Hepatic stellate cell (primary cell): ENCODE data around the gene ARVCF.

Experiments used
- DNase-seq: peaks from one replicate; pipeline ENCODE4 v3.0.0; 2011; ENCODE audit warnings: low spot score

Gene ARVCF

DNA sequence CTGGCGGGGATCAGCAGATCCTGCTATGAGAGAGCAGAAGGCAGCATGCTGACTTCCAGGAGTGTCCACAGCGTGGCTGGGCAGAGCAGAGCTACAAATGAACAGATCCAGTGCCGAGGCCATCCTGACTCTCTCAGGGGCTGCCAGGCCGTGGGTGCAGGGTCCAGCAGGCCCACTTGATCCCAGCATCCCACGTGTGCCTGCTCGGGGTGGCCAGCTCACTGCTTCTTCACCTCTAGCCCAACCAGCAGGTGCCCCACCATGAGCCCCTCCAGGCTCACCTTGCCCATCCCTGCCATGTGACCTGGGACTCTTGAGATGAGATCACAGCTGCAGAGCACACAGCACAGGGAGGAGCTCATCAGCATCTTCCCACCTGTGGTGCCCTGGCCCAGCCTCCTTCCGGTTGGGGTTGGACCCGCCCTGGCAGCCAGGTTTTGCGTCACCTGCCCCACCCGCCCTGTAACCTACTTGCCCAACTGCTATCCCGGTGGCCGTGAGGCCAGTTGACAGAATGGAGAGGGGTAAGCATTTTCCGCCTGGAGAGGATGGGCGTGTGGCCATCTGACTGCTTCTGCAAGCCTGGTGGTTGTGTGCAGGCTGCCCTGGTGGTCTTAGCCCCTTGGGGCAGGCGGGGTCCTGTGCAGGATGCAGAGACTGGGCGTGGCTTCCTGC, 15.2 kb upstream of the ARVCF start:
- DNase-seq, result no peak

DNA sequence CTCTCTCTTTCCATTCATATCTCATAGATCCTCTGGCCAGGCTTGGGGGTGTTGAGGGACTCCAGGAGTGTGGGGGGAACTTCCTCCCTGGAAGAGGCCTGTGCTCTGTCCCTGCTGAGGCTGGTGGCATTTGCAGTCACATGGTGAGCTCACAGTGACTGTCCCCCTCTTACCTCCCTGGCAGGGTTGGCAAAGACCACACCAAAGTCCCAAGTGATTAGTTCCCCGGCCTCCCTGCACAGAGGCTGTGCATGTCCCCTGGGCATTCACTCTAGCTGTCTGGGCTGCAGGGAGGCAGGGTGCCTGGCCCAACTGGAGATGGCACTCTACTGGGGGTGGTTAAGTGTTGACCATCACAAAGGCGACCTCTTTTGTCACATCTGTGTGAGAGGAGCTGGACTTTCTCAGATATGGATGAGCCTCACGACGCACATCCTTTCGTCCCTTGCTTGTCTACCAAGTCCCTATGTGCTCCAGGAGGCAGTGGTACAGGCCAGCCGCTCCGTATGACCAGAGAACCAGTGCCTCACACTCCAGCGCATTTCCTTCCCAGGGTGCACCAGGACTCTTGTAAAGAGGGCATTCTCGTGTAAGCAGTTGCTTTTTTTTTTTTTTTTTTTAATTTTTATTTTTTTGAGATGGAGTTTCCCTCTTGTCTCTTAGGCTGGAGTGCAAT, 13.1 kb upstream of the ARVCF start:
- DNase-seq, result no peak

DNA sequence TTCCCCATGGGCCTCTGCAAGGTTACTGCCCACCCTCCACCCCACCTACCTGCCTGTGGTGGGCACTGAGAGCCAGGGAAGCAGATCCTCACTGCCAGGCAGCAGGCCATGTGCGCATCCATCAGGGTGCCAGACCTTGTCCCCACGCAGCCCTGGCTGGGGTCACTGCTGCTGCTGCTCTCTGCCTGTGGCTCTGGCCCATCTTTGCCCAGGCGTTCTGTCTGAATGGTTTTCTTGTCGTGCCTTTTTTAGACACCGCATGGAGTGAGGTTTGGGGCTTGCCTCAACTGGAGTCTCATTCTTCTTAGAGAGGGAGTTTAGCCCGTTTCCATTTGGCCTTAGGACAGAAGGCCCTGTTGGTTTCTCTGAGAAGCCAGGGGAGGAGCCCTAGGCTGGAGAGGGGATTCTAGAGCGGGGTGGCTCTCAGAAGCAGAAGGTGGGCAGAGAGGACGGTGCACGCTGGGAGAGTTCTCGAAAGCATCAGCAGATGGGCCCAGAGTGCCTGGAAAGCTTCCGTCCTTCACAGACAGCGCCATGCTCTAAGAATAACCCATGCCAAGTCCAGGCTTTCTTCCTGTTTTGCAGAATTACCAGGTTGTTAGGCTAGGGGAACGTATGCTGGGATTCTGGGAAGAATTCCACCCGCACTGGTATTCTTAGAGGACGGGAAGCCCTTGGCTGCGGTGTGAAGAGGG, 12.4 kb upstream of the ARVCF start:
- no peak for DNase-seq

DNA sequence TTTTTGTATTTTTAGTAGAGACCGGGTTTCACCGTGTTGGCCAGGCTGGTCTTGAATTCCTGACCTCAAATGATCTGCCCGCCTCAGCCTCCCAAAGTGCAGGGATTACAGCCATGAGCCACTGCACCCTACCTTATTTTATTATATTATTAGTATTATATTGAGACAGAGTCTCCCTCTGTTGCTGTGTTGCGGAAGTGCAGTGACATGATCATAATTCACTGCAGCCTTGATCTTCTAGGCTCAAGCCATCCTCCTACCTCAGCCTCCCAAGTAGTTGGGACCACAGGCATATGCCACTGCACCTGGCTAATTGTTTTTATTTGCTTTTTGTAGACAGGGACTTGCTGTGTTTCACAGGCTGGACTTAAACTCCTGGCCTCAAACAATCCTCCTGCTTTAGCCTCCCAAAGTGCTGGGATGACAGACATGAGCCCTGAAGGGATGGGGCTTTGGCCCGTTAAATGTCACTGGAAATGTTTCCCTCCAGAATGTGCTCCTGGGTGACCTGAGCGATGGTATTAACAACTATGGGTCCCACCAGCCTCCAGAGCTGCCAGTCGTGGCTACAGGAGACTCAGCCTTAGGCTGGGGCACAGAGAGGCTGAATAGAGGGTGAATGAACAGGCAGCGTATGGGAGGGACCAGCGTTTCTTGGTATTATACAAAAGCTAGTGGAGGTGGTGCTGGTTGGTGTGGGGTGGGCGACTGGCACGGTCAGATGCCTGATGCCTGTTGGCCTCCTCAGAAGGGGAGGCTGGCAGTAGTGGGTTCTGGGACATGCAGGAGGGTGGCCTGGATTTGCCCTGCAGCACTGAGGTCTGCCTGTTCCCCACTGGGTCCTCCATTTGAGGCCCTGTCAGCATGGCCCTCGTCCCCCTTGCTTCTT, 11.6 kb upstream of the ARVCF start:
- DNase-seq, result no peak

- DNase-seq, result no peak
Measured at GRCh38 chr22:20026996-20027601, 10.5 kb upstream of the ARVCF start.

- no peak for DNase-seq
Measured at GRCh38 chr22:20026204-20026908, 9.7 kb upstream of the ARVCF start.

GRCh38 chr22:20025401-20026203, 9.0 kb upstream of the ARVCF start:
- no peak for DNase-seq

DNA sequence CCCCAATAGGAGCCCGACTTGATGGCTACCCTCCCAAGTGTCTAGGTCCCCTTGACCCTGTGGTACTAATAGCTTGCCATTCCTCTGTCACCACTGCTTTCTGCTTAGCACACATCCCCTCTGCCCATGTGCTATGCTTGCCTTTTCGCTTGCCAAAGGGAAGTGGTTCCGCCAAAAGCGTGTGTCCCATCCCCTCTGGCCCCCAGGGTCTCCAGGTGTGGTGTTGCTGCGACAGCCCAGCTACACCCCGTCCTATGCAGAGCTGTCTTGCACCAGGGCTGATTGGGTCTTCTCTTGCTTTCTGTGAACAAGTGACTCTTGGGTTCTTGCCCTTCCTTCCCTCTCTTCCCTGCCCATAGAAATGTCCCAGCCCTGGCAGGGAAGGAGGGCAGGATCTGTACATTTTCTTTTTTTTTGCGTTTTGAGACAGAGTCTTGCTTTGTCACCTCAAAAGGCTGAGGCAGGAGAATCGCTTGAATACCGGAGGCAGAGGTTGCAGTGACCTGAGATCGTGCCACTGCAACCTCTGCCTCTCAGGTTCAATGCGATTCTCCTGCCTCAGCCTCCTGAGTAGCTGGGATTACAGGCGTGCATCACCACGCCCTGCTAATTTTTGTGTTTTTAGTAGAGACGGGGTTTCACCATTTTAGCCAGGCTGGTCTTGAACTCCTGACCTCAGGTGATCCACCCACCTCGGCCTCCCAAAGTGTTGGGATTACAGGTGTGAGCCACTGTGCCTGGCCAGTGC, 8.2 kb upstream of the ARVCF start:
- DNase-seq, result no peak

- DNase-seq, result no peak
Measured at GRCh38 chr22:20024225-20024624, 7.6 kb upstream of the ARVCF start.

GRCh38 chr22:20022978-20023613, 6.5 kb upstream of the ARVCF start:
- no peak for DNase-seq

GRCh38 chr22:20022231-20022977, 5.8 kb upstream of the ARVCF start:
- no peak for DNase-seq

GRCh38 chr22:20021196-20022181, 4.9 kb upstream of the ARVCF start:
- peak; percentile 66 for DNase-seq

DNA sequence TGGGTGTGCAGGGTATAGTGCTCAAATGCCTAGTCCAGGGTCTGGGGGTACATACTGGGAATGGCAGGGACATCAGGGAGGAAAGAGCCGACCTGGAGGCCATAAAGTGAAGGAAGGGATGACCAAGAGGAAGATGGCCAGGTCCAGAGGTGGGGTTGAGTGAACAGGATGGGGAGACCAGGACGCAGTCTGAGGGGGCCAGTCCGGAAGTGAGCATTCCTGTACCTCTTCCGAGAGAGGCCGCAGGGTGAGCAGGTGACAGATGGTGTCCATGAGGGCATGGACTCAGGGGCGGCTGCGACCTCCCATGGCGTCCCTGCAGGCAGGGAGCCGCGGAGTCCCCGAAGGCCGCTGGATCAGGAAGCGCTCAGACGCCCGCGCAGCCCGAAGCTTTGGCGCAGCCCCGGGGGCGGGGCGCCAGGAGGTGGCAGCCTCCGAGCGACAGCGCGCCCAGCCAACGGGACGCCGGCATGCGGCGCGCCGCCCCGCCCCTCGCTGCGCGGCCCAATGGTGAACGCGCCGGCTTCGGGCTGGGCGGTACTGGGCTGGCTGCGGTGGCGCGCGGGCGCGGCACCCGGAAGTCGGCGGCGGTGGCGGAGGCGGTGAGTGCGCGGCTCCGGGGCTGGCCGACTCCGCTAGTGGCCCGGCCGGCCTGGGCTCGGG, 4.0 kb upstream of the ARVCF start, which contains the start of gene TANGO2:
TSS of gene TANGO2 (plus strand) at position 578 of the 663 bp plus-strand sequence. CDS start 15,689 bp downstream, outside the sequence.
- DNase-seq, result peak; percentile 99

DNA sequence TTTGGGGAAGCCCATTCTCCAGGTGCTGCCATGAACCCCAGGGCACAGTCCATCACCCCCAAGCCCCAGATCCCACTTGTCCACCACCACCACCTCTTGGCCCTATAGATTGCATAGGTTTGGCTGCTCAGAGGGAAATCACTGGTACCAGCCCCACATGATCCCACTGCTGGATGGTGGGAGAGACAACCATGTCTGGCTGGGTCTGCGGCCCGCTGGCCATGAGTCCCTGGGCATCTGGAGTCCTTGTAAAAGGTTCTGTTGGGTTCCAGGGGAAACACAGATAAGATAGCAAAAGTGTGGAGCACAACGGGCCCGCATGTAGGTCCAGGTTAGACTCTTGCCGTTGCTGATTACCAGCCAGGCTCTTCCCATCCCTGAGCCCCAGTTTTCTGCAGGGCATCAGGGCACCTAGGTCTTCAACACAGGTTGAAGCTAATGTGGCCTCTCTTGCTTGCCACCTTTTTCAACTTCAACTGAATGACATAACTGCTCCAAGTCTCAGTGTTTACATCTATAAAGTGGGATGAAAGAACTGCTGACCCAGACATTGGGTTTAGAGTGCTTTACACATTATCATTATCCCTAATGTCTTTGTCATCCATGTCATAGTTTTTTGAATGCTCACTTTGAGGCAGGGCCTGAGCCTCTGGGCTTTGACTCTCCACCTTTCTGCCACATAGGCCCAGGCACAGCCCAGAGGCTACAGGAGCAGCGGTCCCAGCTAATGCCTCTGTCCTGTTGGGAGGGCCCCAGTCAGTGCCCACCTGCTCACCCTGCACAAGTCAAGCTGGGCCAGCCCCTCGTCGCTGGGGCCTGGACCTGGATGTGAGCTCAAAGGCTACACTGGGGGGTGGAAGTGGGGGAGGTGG, 3.3 kb upstream of the ARVCF start:
- DNase-seq, result no peak

GRCh38 chr22:20018001-20018400, 1.4 kb upstream of the ARVCF start:
- DNase-seq, result no peak

DNA sequence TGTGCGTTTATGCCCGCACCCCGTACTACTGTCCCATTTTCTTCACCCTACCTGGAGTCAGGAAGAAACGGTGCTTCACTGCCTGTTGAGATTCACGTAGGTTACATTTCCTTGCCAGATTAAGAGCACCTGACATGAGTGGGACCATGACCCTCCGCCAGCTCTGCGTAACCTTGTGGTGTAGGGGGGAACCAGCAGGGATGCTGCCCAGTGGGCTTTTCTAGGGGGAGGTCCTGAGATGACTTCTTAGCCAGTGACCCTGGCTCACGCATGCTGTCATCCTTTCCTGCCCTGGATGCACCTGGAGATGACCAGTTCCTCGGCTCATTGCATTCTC, 967 bp upstream of the ARVCF start:
- no peak for DNase-seq
